IMR-90 (cell line): ENCODE data around the gene LUC7L. TPM values are rescaled to one million over a fixed set of nuclear protein-coding genes. Genes with fewer than 3 reads are reported as not detected.

Experiments
- ATAC-seq: fragments of 200-7000 bp; cut with Tn5 transposase; 2 replicates; pipeline ENCODE4 v1.9.1; 2020; ENCODE audit warnings: low read depth, mild to moderate bottlenecking, moderate library complexity
- BruUV-seq: library from RNA; stranded (reverse); fragments of 400-500 nt; replicated peaks from 2 replicates; lab custom pipeline; 2021; lab: Mats Ljungman, UMichigan
- CTCF ChIA-PET: fragments of 300-600 bp; formaldehyde crosslinking; extraction: SDS; loops from one replicate; lab custom pipeline; 2021; ENCODE audit warnings: antibody characterized with exemption; lab: Yijun Ruan, JAX
- POLR2A ChIA-PET: fragments of 300-600 bp; sonication (Branson Sonifier 250); formaldehyde crosslinking; loops from one replicate; lab custom pipeline; 2022; ENCODE audit warnings: antibody characterized with exemption; ENCODE audit not compliant: unreplicated experiment; lab: Charles Lee
- DNase-seq: peaks from one replicate; pipeline ENCODE4 v3.0.0; 2013
- H2AFZ ChIP-seq: replicated peaks from 2 replicates; pipeline ENCODE3; 2013; ENCODE audit warnings: low read length, mild to moderate bottlenecking; ENCODE audit not compliant: poor library complexity
- H2AK5ac ChIP-seq: 2 replicates; pipeline ENCODE4 v1.6.1; 2013; ENCODE audit warnings: low read depth, low read length, inconsistent platforms
- H2AK9ac ChIP-seq: replicated peaks from 2 replicates; pipeline ENCODE3; 2013; ENCODE audit warnings: mild to moderate bottlenecking, low read depth, low read length, moderate library complexity; ENCODE audit not compliant: poor library complexity
- H2BK120ac ChIP-seq: 2 replicates; pipeline ENCODE4 v1.6.1; 2013; ENCODE audit warnings: low read depth, low read length, inconsistent platforms
- H2BK15ac ChIP-seq: 3 replicates; pipeline ENCODE4 v1.6.1; 2013; ENCODE audit warnings: low read depth, low read length, inconsistent platforms
- H2BK20ac ChIP-seq: 2 replicates; pipeline ENCODE4 v1.6.1; 2013; ENCODE audit warnings: low read depth, mild to moderate bottlenecking, inconsistent platforms, low read length, moderate library complexity
- H2BK5ac ChIP-seq: 2 replicates; pipeline ENCODE4 v1.6.1; 2013; ENCODE audit warnings: mild to moderate bottlenecking, low read depth, low read length, inconsistent platforms; ENCODE audit not compliant: poor library complexity, severe bottlenecking
- H3K14ac ChIP-seq: replicated peaks from 2 replicates; pipeline ENCODE4 v1.6.1; 2013; ENCODE audit warnings: low read depth, low read length, inconsistent platforms
- H3K18ac ChIP-seq: 2 replicates; pipeline ENCODE4 v1.6.1; 2013; ENCODE audit warnings: low read depth, low read length, control low read depth
- H3K23ac ChIP-seq: 2 replicates; pipeline ENCODE4 v1.6.1; 2013; ENCODE audit warnings: low read depth, low read length, inconsistent platforms
- H3K27ac ChIP-seq: 2 replicates; pipeline ENCODE4 v1.5.1; 2013; ENCODE audit warnings: mild to moderate bottlenecking, control low read depth, low read length; ENCODE audit not compliant: insufficient read depth
- H3K27me3 ChIP-seq: 2 replicates; pipeline ENCODE4 v1.6.1; 2013; ENCODE audit warnings: low read length; ENCODE audit not compliant: control insufficient read depth, insufficient read depth
- H3K36me3 ChIP-seq: 2 replicates; pipeline ENCODE4 v1.6.1; 2013; ENCODE audit warnings: low read length, mixed read lengths; ENCODE audit not compliant: control insufficient read depth, insufficient read depth
- H3K4ac ChIP-seq: 2 replicates; pipeline ENCODE4 v1.6.1; 2013; ENCODE audit warnings: low read depth, low read length, inconsistent platforms
- H3K4me1 ChIP-seq: 2 replicates; pipeline ENCODE4 v1.6.1; 2013; ENCODE audit warnings: low read length, mixed read lengths; ENCODE audit not compliant: control insufficient read depth, insufficient read depth
- H3K4me2 ChIP-seq: 2 replicates; pipeline ENCODE4 v1.6.1; 2013; ENCODE audit warnings: low read depth, mild to moderate bottlenecking, control low read depth, low read length, moderate library complexity
- H3K4me3 ChIP-seq: 2 replicates; pipeline ENCODE4 v1.5.1; 2013; ENCODE audit warnings: low read depth, mild to moderate bottlenecking, control low read depth, low read length, moderate library complexity; ENCODE audit not compliant: insufficient read depth
- H3K56ac ChIP-seq: 2 replicates; pipeline ENCODE4 v1.6.1; 2013; ENCODE audit warnings: low read length, inconsistent platforms; ENCODE audit not compliant: insufficient read depth; ENCODE audit errors: extremely low read depth
- H3K79me1 ChIP-seq, 2 experiments: 2 replicates each; pipeline ENCODE4 v1.6.1; 2013; ENCODE audit warnings: low read length in 2 of 2, inconsistent platforms in 1 of 2, low read depth in 1 of 2
- H3K9ac ChIP-seq: 2 replicates; pipeline ENCODE4 v1.6.1; 2013; ENCODE audit warnings: low read depth, low read length, control low read depth
- H3K9me1 ChIP-seq: 2 replicates; pipeline ENCODE4 v1.6.1; 2013; ENCODE audit warnings: low read length, inconsistent platforms; ENCODE audit not compliant: insufficient read depth
- H3K9me3 ChIP-seq: 2 replicates; pipeline ENCODE4 v1.6.1; 2013; ENCODE audit warnings: low read length; ENCODE audit not compliant: control insufficient read depth, insufficient read depth
- H4K20me1 ChIP-seq: 2 replicates; pipeline ENCODE4 v1.6.1; 2013; ENCODE audit warnings: low read length, inconsistent platforms; ENCODE audit not compliant: insufficient read depth
- H4K5ac ChIP-seq: 2 replicates; pipeline ENCODE4 v1.6.1; 2013; ENCODE audit warnings: mild to moderate bottlenecking, low read depth, low read length, control low read depth
- H4K8ac ChIP-seq, 2 experiments: 2 replicates each; pipeline ENCODE4 v1.6.1; 2013; ENCODE audit warnings: low read depth in 2 of 2, low read length in 2 of 2, control low read depth in 1 of 2, inconsistent platforms in 1 of 2
- H4K91ac ChIP-seq: 2 replicates; pipeline ENCODE4 v1.6.1; 2013; ENCODE audit warnings: low read depth, low read length, inconsistent platforms; ENCODE audit not compliant: insufficient read depth
- BHLHE40 ChIP-seq: fragments of 150-350 bp; IDR thresholded peaks from 2 replicates; pipeline ENCODE4 v1.6.1; 2016; ENCODE audit warnings: mild to moderate bottlenecking, low read depth, low read length
- CEBPB ChIP-seq: IDR thresholded peaks from 2 replicates; pipeline ENCODE4 v1.6.1; 2012; ENCODE audit warnings: low read depth, low read length, improper control_type of control experiment
- CHD1 ChIP-seq: IDR thresholded peaks from 2 replicates; pipeline ENCODE4 v1.6.1; 2012; ENCODE audit warnings: low read depth, low read length, improper control_type of control experiment
- FOS ChIP-seq: fragments of 150-350 bp; IDR thresholded peaks from 2 replicates; pipeline ENCODE4 v1.6.1; 2016; ENCODE audit warnings: low read depth, low read length
- MAFK ChIP-seq: IDR thresholded peaks from 2 replicates; pipeline ENCODE4 v1.6.1; 2012; ENCODE audit warnings: low read depth, low read length, improper control_type of control experiment
- MAZ ChIP-seq: IDR thresholded peaks from 2 replicates; pipeline ENCODE4 v1.6.1; 2012; ENCODE audit warnings: low read depth, mild to moderate bottlenecking, low read length, improper control_type of control experiment, moderate library complexity, borderline replicate concordance
- MXI1 ChIP-seq: IDR thresholded peaks from 2 replicates; pipeline ENCODE4 v1.6.1; 2012; ENCODE audit warnings: low read depth, mild to moderate bottlenecking, low read length, moderate library complexity, borderline replicate concordance
- NFE2L2 ChIP-seq: fragments of 150-350 bp; IDR thresholded peaks from 2 replicates; pipeline ENCODE4 v1.6.1; 2016; ENCODE audit warnings: low read depth, mild to moderate bottlenecking, low read length
- POLR2A ChIP-seq: IDR thresholded peaks from 2 replicates; pipeline ENCODE4 v1.6.1; 2012; ENCODE audit warnings: mild to moderate bottlenecking, low read depth, low read length
- RAD21 ChIP-seq: IDR thresholded peaks from 2 replicates; pipeline ENCODE4 v1.6.1; 2012; ENCODE audit warnings: low read length, improper control_type of control experiment
- RCOR1 ChIP-seq: IDR thresholded peaks from 2 replicates; pipeline ENCODE4 v1.6.1; 2012; ENCODE audit warnings: mild to moderate bottlenecking, low read length, improper control_type of control experiment; ENCODE audit not compliant: insufficient replicate concordance
- RFX5 ChIP-seq: IDR thresholded peaks from 2 replicates; pipeline ENCODE4 v1.8.0; 2012; ENCODE audit warnings: low read depth, mild to moderate bottlenecking, low read length, moderate library complexity
- SMC3 ChIP-seq: fragments of 150-350 bp; IDR thresholded peaks from 2 replicates; pipeline ENCODE4 v1.6.1; 2016; ENCODE audit warnings: low read depth, mild to moderate bottlenecking, antibody characterized with exemption, low read length, moderate library complexity
- WGBS, 2 experiments: methylation state at CpG; one replicate each; pipeline versions ENCODE4 v1.1.5 to v1.1.7; 2013; ENCODE audit warnings: missing lambda C conversion rate in 2 of 2; ENCODE audit not compliant: insufficient read length in 1 of 2; ENCODE audit errors: extremely low coverage in 2 of 2; 5-methylcytosine and 5-hydroxymethylcytosine counted together
- dilution Hi-C: fragments of 300-500 bp; cut with HindIII; formaldehyde crosslinking; loops from one replicate; pipeline ENCODE4 v1.14.3; 2018; ENCODE audit warnings: low sequenced_read_pairs; ENCODE audit not compliant: unreplicated experiment
- in situ Hi-C: fragments of 300-500 bp; cut with MboI; formaldehyde crosslinking; loops from 3 replicates; pipeline ENCODE4 v1.14.3; 2019; ENCODE audit warnings: low sequenced_read_pairs, inconsistent platforms, mixed read lengths
- intact Hi-C: fragments of 100-400 bp; cut with micrococcal nuclease; formaldehyde crosslinking; loops from 2 replicates; pipeline ENCODE4 v1.10.0; 2022
- polyA plus RNA-seq, 3 experiments: library from polyadenylated mRNA; depleted of rRNA; stranded (reverse); fragments of >200 nt; gene quantifications; 2 replicates each; pipeline ENCODE4 v1.2.3, GENCODE V29; 2012; ENCODE audit warnings: low replicate concordance in 1 of 3
- total RNA-seq: library from RNA; depleted of rRNA; stranded (reverse); fragments of >200 nt; gene quantifications from 2 replicates; pipeline ENCODE4 v1.2.3, GENCODE V29; 2012
- TF ChIP-seq, protein P1 (sequence below): fragments of 150-350 bp; IDR thresholded peaks from 2 replicates; pipeline ENCODE4 v1.6.1; 2016; ENCODE audit warnings: low read depth, mild to moderate bottlenecking, low read length, moderate library complexity, borderline replicate concordance
- TF ChIP-seq, protein P2 (sequence below): conservative IDR thresholded peaks from 2 replicates; pipeline ENCODE4 v1.5.1; 2012; ENCODE audit warnings: mild to moderate bottlenecking, low read depth, low read length, improper control_type of control experiment
- TF ChIP-seq, protein P3 (sequence below): fragments of 150-350 bp; IDR thresholded peaks from 2 replicates; pipeline ENCODE4 v1.6.1; 2017; ENCODE audit warnings: mild to moderate bottlenecking, antibody characterized with exemption, low read length, low read depth

The LUC7L gene
- total and polyA plus RNA-seq, 2 of the 4 experiments (the other 2 are of a cell fraction) = 21.5 to 55.6 TPM

DNA sequence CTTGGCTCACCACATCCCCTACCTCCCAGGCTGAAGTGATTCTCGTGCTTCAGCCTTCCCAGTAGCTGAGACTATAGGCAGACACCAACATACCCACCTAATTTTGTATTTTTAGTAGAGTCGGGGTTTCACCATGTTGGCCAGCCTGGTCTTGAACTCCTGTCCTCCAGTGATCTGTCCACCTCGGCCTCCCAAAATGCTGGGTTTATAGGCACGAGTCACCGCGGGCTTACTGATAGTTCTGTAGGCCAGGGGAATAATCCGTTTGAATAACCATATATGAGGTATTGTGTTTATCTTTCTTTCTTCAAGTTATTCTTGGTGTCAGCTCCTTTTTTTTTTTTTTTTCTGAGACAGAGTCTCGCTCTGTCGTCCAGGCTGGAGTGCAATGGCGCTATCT, 13.0 kb upstream of the LUC7L start:
- CTCF ChIA-PET = no interaction called here
- Histone ChIP-seq H3K27ac (no peak overlapping the region), H3K4me2 (no peak overlapping the region), H2AFZ (no peak overlapping the region), H3K4me1 (peaks cover 4% of the 10 kb centered on the region), H3K79me1 (peaks cover 26 to 43% of the 10 kb centered on the region in 2 experiments), H3K9me3 (no peaks in the 10 kb centered on the region), H2BK120ac (no peak overlapping the region), H4K5ac (no peak overlapping the region), H2AK9ac (no peak overlapping the region), H3K4ac (no peak overlapping the region), H3K36me3 (no peaks in the 10 kb centered on the region), H3K14ac (no peak overlapping the region), H2BK15ac (no peak overlapping the region), H3K18ac (no peak overlapping the region), H2AK5ac (no peak overlapping the region; the same call in 1 of the 2 replicates), H4K20me1 (peaks cover 12% of the 10 kb centered on the region; the same call in 1 of the 2 replicates), H2BK5ac (no peak overlapping the region), H3K27me3 (no peaks in the 10 kb centered on the region), H3K9ac (no peak overlapping the region), H3K9me1 (0 out of 2 replicates have a peak, but pooled peaks cover 8% of the 10 kb centered on the region), H2BK20ac (no peak overlapping the region), H4K91ac (no peak overlapping the region), H3K4me3 (no peak overlapping the region), H3K23ac (no peak overlapping the region), H4K8ac (no peak overlapping the region), H3K56ac (no peak overlapping the region)
- dilution Hi-C loops (no loop called here), intact Hi-C loops (loop anchor here (5.0 kb wide), 1 partner anchor 90 kb away; no protein-coding TSS in a partner anchor), in situ Hi-C loops (no loop called here)
- WGBS, 2 experiments = no CpG with 5 or more reads among the region's 10 CpGs
- DNase-seq (no peak), ATAC-seq (no peak)
- BruUV-seq = no TSS peak
- POLR2A ChIA-PET = no interaction called here
- no peak for TF ChIP-seq RFX5
- TF ChIP-seq BHLHE40 = no peak
- no peak for TF ChIP-seq RAD21
- TF ChIP-seq, protein P1, sequence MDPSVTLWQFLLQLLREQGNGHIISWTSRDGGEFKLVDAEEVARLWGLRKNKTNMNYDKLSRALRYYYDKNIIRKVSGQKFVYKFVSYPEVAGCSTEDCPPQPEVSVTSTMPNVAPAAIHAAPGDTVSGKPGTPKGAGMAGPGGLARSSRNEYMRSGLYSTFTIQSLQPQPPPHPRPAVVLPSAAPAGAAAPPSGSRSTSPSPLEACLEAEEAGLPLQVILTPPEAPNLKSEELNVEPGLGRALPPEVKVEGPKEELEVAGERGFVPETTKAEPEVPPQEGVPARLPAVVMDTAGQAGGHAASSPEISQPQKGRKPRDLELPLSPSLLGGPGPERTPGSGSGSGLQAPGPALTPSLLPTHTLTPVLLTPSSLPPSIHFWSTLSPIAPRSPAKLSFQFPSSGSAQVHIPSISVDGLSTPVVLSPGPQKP = no peak
- TF ChIP-seq CHD1 = no peak
- TF ChIP-seq, protein P2, sequence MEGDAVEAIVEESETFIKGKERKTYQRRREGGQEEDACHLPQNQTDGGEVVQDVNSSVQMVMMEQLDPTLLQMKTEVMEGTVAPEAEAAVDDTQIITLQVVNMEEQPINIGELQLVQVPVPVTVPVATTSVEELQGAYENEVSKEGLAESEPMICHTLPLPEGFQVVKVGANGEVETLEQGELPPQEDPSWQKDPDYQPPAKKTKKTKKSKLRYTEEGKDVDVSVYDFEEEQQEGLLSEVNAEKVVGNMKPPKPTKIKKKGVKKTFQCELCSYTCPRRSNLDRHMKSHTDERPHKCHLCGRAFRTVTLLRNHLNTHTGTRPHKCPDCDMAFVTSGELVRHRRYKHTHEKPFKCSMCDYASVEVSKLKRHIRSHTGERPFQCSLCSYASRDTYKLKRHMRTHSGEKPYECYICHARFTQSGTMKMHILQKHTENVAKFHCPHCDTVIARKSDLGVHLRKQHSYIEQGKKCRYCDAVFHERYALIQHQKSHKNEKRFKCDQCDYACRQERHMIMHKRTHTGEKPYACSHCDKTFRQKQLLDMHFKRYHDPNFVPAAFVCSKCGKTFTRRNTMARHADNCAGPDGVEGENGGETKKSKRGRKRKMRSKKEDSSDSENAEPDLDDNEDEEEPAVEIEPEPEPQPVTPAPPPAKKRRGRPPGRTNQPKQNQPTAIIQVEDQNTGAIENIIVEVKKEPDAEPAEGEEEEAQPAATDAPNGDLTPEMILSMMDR = no peak
- no peak for TF ChIP-seq MAZ
- TF ChIP-seq POLR2A = no peak
- TF ChIP-seq FOS = no peak
- TF ChIP-seq MXI1 = no peak
- TF ChIP-seq SMC3 = no peak
- TF ChIP-seq, protein P3, sequence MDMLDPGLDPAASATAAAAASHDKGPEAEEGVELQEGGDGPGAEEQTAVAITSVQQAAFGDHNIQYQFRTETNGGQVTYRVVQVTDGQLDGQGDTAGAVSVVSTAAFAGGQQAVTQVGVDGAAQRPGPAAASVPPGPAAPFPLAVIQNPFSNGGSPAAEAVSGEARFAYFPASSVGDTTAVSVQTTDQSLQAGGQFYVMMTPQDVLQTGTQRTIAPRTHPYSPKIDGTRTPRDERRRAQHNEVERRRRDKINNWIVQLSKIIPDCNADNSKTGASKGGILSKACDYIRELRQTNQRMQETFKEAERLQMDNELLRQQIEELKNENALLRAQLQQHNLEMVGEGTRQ = no peak
- no peak for TF ChIP-seq NFE2L2
- no peak for TF ChIP-seq RCOR1
- no peak for TF ChIP-seq CEBPB
- no peak for TF ChIP-seq MAFK
